HG03060 (cell line): ENCODE results near the gene RAB12.
"Not testable (repeated sequence)": the region's sequence is repeated elsewhere in the genome, so short reads cannot be mapped to it uniquely, and the experiment has no call there.

Experiments used
- ATAC-seq: cut with Tn5 transposase; IDR thresholded peaks from one replicate; pipeline ENCODE4 v1.9.1; 2021; ENCODE audit warnings: low read depth, moderate number of reproducible peaks; ENCODE audit not compliant: unreplicated experiment

The RAB12 gene

DNA sequence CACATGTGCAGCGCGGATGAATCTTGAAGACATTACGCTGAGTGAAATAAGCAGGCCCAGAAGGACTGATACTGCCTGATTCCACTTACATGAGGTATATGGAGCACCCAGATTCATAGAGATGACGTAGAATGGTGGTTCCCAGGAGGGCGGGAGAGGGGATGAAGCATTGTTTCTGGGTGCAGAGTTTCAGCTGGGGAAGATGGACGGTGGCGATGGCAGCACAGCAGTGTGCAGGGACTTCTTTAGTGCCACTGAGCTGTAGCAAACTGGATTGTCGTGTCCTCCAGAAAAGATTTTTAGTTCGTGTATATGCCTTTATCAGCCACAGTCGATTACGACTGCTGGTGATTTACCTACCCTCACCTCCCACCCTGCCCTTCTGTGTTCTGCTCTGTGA is 30.5 kb downstream of the RAB12 start:
- no peak for ATAC-seq

GRCh38 chr18:8643326-8643878 is 34.2 kb downstream of the RAB12 start:
- no peak for ATAC-seq

DNA sequence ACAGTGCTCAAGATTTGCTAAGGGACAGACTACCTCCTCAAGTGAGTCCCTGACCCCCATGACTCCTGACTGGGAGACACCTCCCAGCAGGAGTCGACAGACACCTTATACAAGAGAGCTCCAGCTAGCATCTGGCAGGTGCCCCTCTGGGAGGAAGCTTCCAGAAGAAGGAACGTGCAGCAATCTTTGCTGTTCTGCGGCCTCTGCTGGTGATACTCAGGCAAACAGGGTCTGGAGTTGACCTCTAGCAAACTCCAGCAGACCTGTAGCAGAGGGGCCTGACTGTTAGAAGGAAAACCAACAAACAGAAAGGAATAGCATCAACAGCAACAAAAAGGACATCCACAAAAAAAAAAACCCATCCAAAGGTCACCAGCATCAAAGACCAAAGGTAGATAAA is 38.1 kb downstream of the RAB12 start:
- not testable (repeated sequence) for ATAC-seq

- ATAC-seq, result not testable (repeated sequence)
Measured at GRCh38 chr18:8651478-8652261, 42.4 kb downstream of the RAB12 start.

GRCh38 chr18:8654503-8655451 is 45.5 kb downstream of the RAB12 start:
- ATAC-seq, result no peak

DNA sequence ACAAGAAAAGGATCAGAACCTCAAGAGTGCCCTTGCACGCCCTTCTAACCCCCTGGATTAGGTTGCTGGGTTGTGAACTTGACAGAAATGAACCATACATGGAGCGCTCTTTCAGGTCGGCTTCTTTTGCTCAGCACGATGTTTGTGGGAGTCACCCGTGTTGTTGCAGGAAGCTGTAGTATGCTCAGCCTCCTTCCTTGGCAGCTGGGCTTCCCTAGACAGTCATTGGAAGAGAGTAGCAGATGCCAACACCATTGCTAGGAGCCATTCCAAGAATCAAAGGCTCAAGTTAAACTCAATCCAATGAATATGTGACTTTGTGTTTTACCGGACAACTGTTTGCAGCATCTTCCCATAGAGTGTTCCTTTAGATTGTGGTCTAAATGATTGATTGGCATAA is 47.0 kb downstream of the RAB12 start:
- no peak for ATAC-seq

DNA sequence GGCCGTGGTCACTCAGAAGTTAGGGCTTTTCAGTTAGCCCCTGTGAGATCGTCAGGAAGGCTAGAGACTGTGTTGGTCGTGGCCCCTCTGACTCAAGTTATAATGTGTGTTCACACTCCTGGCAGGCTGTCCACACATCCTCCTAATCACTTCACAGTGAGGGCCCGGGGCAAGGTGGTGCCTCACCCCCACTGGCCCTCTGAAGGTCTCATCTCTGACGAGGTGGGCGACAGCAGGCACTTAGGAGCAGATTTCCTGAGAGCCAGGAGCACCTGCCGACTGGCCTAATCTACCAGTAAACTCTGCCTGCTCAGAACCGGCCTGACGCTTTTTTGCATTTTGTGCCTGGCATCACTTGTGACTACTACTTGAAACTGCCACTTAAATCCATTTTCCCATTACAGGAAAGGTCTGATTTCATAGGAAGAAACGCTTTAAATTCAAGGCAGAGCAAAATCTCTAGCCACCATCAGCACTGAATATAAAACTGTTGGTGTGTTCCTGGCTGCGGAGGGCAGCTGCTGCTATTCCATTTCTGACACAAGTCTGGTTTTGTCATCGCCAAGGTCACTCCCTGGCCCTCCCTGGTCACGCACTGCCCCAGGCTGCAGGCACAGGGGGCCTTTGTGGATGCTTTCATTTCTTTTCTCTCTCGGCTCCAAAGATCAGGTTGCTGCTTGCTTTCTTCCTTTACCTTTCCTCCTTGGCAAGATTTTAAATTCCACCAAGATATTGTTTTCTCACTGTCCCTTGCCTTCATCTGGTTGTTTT is 48.0 kb downstream of the RAB12 start:
- no peak for ATAC-seq

DNA sequence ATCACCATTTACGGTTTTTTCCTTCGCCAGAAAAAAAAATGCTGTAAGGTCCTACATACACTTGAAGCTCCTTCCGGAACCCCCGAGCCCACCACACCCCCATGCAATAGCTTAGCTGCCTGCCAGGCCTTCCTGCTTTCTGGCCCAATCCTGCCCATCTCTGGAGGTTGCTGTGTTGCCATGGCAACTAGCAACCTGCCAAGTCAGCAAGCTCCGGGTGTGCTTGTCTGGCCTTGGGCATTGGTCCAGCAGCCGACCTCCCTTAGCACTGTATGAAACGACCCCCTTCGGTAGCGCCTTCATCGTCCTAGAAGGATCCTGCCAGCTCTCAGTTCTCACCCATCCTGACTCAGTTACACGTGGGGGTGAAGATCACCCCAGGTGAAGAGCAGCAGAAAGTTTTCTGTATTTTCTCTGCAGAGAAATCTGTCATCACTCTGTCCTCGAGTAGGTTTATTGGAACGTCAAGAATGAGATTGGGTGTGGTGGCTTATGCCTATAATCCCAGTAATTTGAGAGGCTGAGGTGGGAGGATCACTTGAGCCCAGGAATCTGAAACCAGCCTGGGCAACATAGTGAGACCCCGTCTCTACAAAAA is 48.7 kb downstream of the RAB12 start:
- ATAC-seq, result no peak

- ATAC-seq, result no peak
Measured at GRCh38 chr18:8658858-8659485, 49.7 kb downstream of the RAB12 start.

DNA sequence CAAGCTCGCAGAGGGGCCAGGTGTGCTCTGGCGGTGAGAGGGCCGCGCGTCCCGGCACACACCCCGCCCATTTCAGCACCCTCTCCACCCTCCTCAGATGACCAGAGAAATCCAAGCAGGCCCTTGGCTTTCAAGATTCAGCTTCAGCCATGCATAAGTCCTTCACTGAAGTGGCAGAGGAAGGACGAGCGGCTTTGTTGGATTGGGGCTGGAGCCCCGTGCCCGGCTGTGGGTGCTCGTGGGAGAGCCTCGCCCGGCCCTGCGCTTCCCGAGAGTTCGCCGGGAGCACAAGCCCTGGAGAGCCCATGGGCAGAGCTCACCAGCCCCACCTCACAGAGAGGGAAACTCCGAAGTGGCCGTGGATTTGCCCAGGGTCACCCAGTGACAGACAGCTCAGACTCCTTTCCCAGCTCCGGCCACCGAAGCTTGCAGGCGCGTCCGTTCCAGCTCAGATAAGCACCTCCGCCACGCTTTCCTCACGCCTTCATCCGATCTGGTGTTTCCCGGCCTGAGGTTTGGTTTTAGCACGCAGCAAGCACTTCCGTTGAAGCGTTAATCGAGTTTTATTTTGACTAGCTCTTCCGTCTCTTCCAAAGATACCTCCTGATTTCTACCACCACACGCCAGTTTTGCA is 50.5 kb downstream of the RAB12 start:
- no peak for ATAC-seq

- no peak for ATAC-seq
Measured at GRCh38 chr18:8660316-8660715, 51.1 kb downstream of the RAB12 start.

GRCh38 chr18:8661754-8662559 is 52.7 kb downstream of the RAB12 start:
- ATAC-seq, result no peak

DNA sequence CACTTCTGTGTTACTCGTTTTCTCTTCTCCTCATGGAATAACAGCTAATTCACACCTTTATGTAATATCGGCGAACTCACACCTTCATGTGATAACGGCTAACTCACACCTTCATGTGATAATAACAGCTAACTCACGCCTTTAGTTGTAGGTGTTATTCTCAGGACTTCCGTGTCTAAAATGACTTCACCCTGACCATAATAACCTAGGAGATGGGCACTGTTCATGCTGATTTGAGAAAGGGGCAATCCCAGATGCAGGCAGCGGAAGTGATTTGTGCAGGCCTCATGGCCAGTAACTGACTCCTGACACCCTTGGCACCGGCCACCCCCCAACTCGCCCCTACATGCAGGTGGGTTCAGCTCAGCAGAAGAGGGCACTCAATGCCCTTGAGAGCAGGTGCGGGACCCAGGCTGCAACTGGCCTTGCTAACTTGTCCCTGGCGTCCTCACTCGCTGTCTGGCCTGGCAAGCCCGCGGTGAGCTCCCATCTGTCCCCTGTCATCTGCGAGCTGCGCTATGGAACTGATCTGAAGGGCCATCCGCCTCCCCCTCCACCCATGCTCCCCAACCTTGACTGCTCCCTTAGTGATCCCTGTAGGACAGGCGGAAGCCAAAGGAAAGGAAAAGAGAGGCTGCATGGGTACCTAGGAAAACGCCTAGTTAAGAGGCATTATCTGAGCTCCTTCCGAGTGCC is 53.5 kb downstream of the RAB12 start:
- no peak for ATAC-seq

GRCh38 chr18:8667846-8668245 is 58.6 kb downstream of the RAB12 start:
- no peak for ATAC-seq

- ATAC-seq, result no peak
Measured at GRCh38 chr18:8668381-8668780, 59.1 kb downstream of the RAB12 start.

- ATAC-seq, result no peak
Measured at GRCh38 chr18:8669571-8669970, 60.3 kb downstream of the RAB12 start.

- no peak for ATAC-seq
Measured at GRCh38 chr18:8673256-8674209, 64.3 kb downstream of the RAB12 start.
